Body of pancreas (tissue), 4 donors: ENCODE data around the gene PRSS21. TPM values are rescaled to one million over a fixed set of nuclear protein-coding genes. Genes with fewer than 3 reads are reported as not detected.

Experiments
- ATAC-seq: fragments of 150-250 bp; one replicate; pipeline ENCODE4 v1.9.1; 2016
- DNase-seq, 4 donors: peaks; one replicate each; pipeline ENCODE4 v3.0.0-alpha.2; 2019
- H3K27ac ChIP-seq, 4 donors: fragments of 200-600 bp; sonication (generic); 1 replicate in 3 of 4; 2 replicates in 1 of 4; pipeline versions ENCODE4 v1.5.1 to v1.6.1; 2016 to 2019; ENCODE audit warnings: mild to moderate bottlenecking in 1 of 4, mixed read lengths in 1 of 4, moderate library complexity in 1 of 4
- H3K27me3 ChIP-seq, 2 donors: fragments of 200-600 bp; sonication (generic); one replicate each; pipeline ENCODE4 v1.6.0; 2016; ENCODE audit warnings: mild to moderate bottlenecking in 1 of 2
- H3K36me3 ChIP-seq, 2 donors: fragments of 200-600 bp; sonication (generic); replicated peaks in 1 of 2; 2 replicates each; pipeline ENCODE4 v1.5.1; 2016; ENCODE audit warnings: low read depth in 2 of 2; ENCODE audit not compliant: insufficient read depth in 1 of 2
- H3K4me1 ChIP-seq: fragments of 200-600 bp; sonication (generic); one replicate; pipeline ENCODE4 v1.6.0; 2016
- H3K4me3 ChIP-seq, 2 donors: fragments of 200-600 bp; sonication (generic); 1 replicate in 1 of 2; 2 replicates in 1 of 2; pipeline ENCODE4 v1.5.1; 2016 to 2019
- H3K9me3 ChIP-seq, 3 donors: fragments of 200-600 bp; sonication (generic); 1 replicate in 2 of 3; 2 replicates in 1 of 3; pipeline ENCODE4 v1.5.1; 2016
- POLR2A ChIP-seq, 3 donors: fragments of 450-650 bp; IDR thresholded peaks; one replicate each; pipeline ENCODE4 v1.6.1; 2016; ENCODE audit warnings: antibody characterized with exemption in 3 of 3, mild to moderate bottlenecking in 2 of 3
- WGBS, 2 donors: methylation state at CpG; one replicate each; pipeline ENCODE4 v1.1.5; 2017; 5-methylcytosine and 5-hydroxymethylcytosine counted together
- intact Hi-C: fragments of 100-400 bp; cut with DNase I; formaldehyde crosslinking; loops from one replicate; pipeline ENCODE4 v1.15.1; 2023
- total RNA-seq, 2 donors: library from RNA; depleted of rRNA; stranded (reverse); fragments of >200 nt; gene quantifications; one replicate each; pipeline ENCODE4 v1.1.0, GENCODE V29; 2016
- TF ChIP-seq, protein P1 (sequence below), 7 experiments: fragments of 450-650 bp in 4 of 7; fragments of 200-600 bp in 3 of 7; sonication (generic) in 3 of 7; IDR thresholded peaks; one replicate each; pipeline ENCODE4 v1.5.1; 2016 to 2019; ENCODE audit warnings: antibody characterized with exemption in 7 of 7

Gene PRSS21
- total RNA-seq, 2 donors from 2014 or later: 0.66 to 1.6 TPM

DNA sequence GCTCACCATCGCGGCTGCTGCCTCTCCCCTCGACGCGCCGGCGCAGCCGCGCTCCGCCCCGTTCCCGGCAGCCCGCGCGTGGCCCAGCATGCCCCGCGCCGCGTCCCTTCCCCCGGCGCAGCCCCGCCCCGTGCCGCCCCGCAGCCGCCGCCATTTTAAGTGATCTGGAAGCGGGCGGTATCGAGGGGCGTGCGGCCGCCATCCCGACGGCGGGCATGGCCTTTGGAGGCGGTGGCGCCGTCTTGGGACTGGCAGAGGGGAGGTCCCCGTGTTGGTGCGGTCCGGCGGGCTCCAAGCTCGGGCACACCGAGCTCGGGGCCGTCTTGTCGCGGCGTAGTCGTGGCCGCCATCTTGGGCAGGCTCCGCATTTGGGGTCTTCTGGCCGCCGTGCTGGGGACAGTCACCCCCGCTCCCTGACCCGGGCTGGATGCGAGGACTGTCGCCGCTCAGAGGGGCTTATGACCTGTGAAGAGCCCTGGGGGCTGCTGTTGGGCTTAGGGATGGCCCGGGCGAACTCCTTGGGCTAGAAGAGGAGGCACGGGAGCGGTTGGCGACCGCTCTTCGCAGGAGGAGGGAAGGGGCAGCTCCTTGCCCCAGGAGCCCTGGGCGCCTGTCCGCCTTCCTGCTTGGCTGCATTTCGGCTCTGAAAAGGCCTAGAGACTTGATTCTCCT lies 39.7 kb upstream of the PRSS21 start, which contains the start of gene ELOB:
Gene ELOB (minus strand): TSS at position 50 of the 672 bp plus-strand sequence. CDS start 41 bp downstream, at position 9.
- H3K36me3 ChIP-seq: peaks cover 0 to 2% of the 10 kb centered on the region in 2 donors
- ATAC-seq (peak; percentile 96), DNase-seq (peak; percentile 86 to 89 (median 88))
- peak within 1 kb of the TSS; percentile 79 to 97 for H3K4me3 ChIP-seq
- no peaks in the 10 kb centered on the region for H3K9me3 ChIP-seq
- TF ChIP-seq, protein P1, sequence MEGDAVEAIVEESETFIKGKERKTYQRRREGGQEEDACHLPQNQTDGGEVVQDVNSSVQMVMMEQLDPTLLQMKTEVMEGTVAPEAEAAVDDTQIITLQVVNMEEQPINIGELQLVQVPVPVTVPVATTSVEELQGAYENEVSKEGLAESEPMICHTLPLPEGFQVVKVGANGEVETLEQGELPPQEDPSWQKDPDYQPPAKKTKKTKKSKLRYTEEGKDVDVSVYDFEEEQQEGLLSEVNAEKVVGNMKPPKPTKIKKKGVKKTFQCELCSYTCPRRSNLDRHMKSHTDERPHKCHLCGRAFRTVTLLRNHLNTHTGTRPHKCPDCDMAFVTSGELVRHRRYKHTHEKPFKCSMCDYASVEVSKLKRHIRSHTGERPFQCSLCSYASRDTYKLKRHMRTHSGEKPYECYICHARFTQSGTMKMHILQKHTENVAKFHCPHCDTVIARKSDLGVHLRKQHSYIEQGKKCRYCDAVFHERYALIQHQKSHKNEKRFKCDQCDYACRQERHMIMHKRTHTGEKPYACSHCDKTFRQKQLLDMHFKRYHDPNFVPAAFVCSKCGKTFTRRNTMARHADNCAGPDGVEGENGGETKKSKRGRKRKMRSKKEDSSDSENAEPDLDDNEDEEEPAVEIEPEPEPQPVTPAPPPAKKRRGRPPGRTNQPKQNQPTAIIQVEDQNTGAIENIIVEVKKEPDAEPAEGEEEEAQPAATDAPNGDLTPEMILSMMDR (IDR thresholded peaks at IDR 0.05): no peak
- peak; percentile 65 to 73 (median 70) for TF ChIP-seq POLR2A (IDR thresholded peaks at IDR 0.05)
- intact Hi-C loops: no loop called here
- H3K4me1 ChIP-seq: peaks cover 27% of the 10 kb centered on the region
- H3K27me3 ChIP-seq: no peaks in the 10 kb centered on the region
- WGBS, 2 donors: 0% methylated on average over 60 of the region's 70 CpGs; no CpG with 5 or more reads in 1 of the 2 donors
- H3K27ac ChIP-seq: peak within 1 kb of the TSS; percentile 98 to 100 (median 100)

DNA sequence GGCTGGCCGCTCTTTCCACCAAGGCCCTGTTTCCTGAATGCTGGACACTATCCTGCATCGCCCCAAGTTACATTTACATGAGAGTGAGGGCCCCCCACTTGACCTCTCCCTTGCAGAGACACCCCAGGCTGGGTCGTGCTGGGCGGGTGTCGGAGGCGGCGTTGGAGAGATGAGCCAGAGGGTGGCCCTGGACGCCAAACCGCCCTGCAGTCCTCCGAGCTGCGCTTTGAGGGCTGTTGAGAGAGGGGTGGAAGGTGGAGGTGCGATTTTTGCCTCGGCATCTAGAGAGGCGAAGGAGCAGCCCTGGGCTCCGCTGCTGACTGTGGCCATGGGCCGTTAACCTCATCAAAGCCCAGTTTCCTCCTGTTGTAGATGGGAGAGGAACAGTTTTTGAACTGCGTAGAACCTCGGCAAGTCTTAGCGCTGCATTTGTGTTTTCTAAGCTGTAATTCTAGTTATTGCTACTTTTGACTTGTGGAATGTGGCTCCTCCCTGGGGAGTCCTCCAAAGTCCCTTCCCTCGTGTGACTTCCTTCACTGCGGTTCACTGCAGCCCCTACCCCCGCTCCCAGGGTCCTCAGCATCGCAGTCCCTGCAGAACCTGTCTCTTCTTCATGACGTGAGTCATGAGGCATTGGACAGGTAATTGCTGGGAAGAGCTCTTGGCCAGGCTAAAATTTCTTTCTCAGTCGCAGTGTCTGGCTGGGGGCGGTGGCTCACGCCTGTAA lies 39.0 kb upstream of the PRSS21 start:
- peak in 1 of 3 donors; percentile 8 for TF ChIP-seq POLR2A (IDR thresholded peaks at IDR 0.05)
- TF ChIP-seq, protein P1 (IDR thresholded peaks at IDR 0.05): no peak
- DNase-seq: peak in 1 of 4 donors; percentile 29
- peak; percentile 19 for ATAC-seq
- Histone ChIP-seq H3K27ac (peak overlapping the region; percentile 98 to 100 (median 100)), H3K27me3 (no peaks in the 10 kb centered on the region), H3K4me3 (peak overlapping the region; percentile 51 to 97), H3K9me3 (no peaks in the 10 kb centered on the region), H3K4me1 (peaks cover 27% of the 10 kb centered on the region), H3K36me3 (peaks cover 0 to 2% of the 10 kb centered on the region in 2 donors)
- intact Hi-C loops: no loop called here
- WGBS, 2 donors: 8 to 11% methylated on average over 9 to 26 of the region's 27 CpGs

DNA sequence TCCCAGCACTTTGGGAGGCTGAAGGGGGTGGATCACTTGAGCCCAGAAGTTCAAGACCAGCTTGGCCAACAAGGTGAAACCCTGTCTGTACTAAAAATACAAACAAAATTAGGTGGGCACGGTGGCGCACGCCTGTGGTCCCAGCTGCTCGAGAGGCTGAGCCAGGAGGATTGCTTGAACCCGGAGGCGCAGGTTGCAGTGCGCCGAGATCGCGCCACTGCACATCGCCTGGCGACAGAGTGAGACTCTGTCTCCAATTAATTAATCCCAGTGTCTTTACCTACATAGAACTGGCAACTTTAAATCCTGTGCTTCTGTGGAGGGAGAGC lies 38.4 kb upstream of the PRSS21 start:
- ATAC-seq: no peak
- Histone ChIP-seq H3K9me3 (no peaks in the 10 kb centered on the region), H3K4me1 (peaks cover 27% of the 10 kb centered on the region), H3K4me3 (no peak overlapping the region), H3K36me3 (peaks cover 0 to 2% of the 10 kb centered on the region in 2 donors), H3K27me3 (no peaks in the 10 kb centered on the region), H3K27ac (peak overlapping the region; percentile 98 to 100 (median 100))
- intact Hi-C loops: no loop called here
- WGBS, 2 donors: 86 to 97% methylated on average over 8 to 12 of the region's 12 CpGs
- TF ChIP-seq POLR2A (IDR thresholded peaks at IDR 0.05): no peak
- TF ChIP-seq, protein P1 (IDR thresholded peaks at IDR 0.05): no peak
- DNase-seq: no peak

DNA sequence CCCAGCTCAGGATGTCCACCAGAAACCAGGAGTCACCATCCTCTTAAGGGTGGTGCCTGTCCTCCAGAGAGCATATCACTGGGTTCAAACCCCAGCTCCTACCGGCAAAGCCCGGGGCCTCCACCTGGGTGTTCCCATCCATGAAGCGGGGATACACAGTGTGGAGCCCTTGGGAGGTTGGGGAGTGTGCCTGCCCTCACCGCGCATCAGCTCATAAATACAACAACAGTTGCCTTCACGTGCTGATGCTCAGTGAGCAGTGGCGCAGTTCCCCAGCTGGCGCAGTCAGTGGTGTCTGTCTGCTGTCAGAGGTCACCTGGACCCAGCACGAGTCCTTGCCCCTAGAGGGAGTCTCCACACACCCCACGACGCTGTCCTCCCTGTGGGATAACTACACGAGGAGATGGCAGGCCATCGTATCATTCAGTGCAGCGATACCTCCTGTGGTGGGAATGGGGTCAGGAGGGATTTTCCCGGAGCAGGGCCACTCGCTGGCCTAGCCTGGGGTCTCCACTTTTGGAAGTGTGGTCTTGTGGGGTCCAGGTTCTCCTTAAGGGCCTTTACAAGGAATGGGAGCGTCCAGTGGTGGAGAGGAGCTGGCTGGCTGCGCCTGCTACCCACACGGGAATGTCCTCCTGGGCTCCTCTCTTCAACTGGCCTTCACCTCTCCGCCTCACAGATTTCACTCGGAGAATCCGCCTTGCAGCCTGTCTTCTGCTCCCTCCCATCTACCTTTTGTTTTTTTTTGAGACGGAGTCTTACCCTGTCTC lies 37.7 kb upstream of the PRSS21 start:
- ATAC-seq: no peak

More for the DNA sequence above, 37.7 kb upstream of the PRSS21 start:
- WGBS, 2 donors: 82 to 90% methylated on average over 13 to 23 of the region's 23 CpGs
- H3K4me1 ChIP-seq: peaks cover 27% of the 10 kb centered on the region
- no peak for TF ChIP-seq POLR2A (IDR thresholded peaks at IDR 0.05)
- TF ChIP-seq, protein P1 (IDR thresholded peaks at IDR 0.05): no peak
- peak in 1 of 4 donors; percentile 4 for DNase-seq
- intact Hi-C loops: no loop called here
- no peaks in the 10 kb centered on the region for H3K9me3 ChIP-seq
- no peaks in the 10 kb centered on the region for H3K27me3 ChIP-seq
- H3K36me3 ChIP-seq: peaks cover 0 to 2% of the 10 kb centered on the region in 2 donors
- H3K27ac ChIP-seq: no peak overlapping the region
- no peak overlapping the region for H3K4me3 ChIP-seq
